ENCODE measurements around the gene SLC35A4.

DNA sequence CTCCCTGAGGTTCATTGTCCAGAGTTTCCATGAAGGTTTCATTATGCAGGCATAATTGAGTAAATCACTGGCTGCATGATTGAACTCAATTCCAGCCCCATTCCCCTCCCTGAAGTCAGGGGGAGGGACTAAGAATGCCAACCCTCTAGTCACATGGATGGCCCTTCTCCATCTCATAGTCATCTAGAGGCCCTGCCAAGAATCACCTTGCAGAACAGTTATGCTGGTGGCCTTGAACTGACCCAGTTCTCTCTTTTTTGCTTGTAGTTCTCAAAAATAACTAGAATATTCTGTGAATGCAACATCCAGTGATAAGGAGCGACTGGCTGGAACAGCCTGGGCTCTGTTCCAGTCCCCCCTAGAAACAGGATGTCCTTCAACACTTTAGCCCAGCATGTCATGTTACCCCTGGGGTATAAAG, 31.7 kb downstream of the SLC35A4 start:
- TF ChIP-seq CTCF (IDR thresholded peaks at IDR 0.05; ENCODE audit: control extremely low read depth in 1 of 3, insufficient read depth in 1 of 3, low read depth in 1 of 3, low read length in 3 of 3): no peak
- no peak for TF ChIP-seq EZH2 (IDR thresholded peaks at IDR 0.05; ENCODE audit: low read depth, low read length, severe bottlenecking)
- no peak for TF ChIP-seq SP1 (IDR thresholded peaks at IDR 0.05; ENCODE audit: low read depth, low read length)
- no peak for TF ChIP-seq BRCA1 (IDR thresholded peaks at IDR 0.05; ENCODE audit: low read depth, low read length)
- TF ChIP-seq POLR2AphosphoS5 (IDR thresholded peaks at IDR 0.05; ENCODE audit: low read depth, low read length): no peak
- TF ChIP-seq TAF1 (IDR thresholded peaks at IDR 0.05; ENCODE audit: low read depth, low read length): no peak
- TF ChIP-seq ZNF274 (IDR thresholded peaks at IDR 0.05; ENCODE audit: borderline replicate concordance, extremely low read depth, low read length): no peak
- no peak for TF ChIP-seq CREB1 (IDR thresholded peaks at IDR 0.05)
- no peak for TF ChIP-seq POLR2A (IDR thresholded peaks at IDR 0.05; ENCODE audit: control extremely low read depth in 1 of 2, low read depth in 2 of 2, low read length in 2 of 2)
- TF ChIP-seq POU5F1 (IDR thresholded peaks at IDR 0.05; ENCODE audit: low read depth, low read length): no peak
